IPS DF 6.9 (cell line): ENCODE data around the gene TRIM43B.
"Not testable (repeated sequence)": the region's sequence is repeated elsewhere in the genome, so short reads cannot be mapped to it uniquely, and the experiment has no call there.

Experiments used
- DNase-seq: peaks from one replicate; pipeline ENCODE4 v3.0.0-alpha.2; 2013; ENCODE audit warnings: low read depth, low spot score
- H3K27ac ChIP-seq: one replicate; pipeline ENCODE4 v1.5.1; 2013; ENCODE audit warnings: low read length, control low read depth
- H3K27me3 ChIP-seq: 2 replicates; pipeline ENCODE4 v1.6.1; 2013; ENCODE audit warnings: mild to moderate bottlenecking, low read length; ENCODE audit not compliant: control insufficient read depth, insufficient read depth
- H3K36me3 ChIP-seq: 2 replicates; pipeline ENCODE4 v1.6.1; 2013; ENCODE audit warnings: low read length; ENCODE audit not compliant: control insufficient read depth, insufficient read depth
- H3K4me1 ChIP-seq: 2 replicates; pipeline ENCODE4 v1.6.1; 2013; ENCODE audit warnings: low read length; ENCODE audit not compliant: control insufficient read depth, insufficient read depth
- H3K4me3 ChIP-seq: 2 replicates; pipeline ENCODE4 v1.5.1; 2013; ENCODE audit warnings: mild to moderate bottlenecking, low read length
- H3K9me3 ChIP-seq: 2 replicates; pipeline ENCODE4 v1.6.1; 2013; ENCODE audit warnings: low read length, inconsistent platforms; ENCODE audit not compliant: control insufficient read depth, insufficient read depth
- WGBS: extraction: QIAGEN DNeasy Blood & Tissue Kit; methylation state at CpG from one replicate; pipeline ENCODE4 v1.1.7; 2013; ENCODE audit warnings: mixed read lengths, missing lambda C conversion rate; ENCODE audit not compliant: insufficient read length, insufficient coverage; 5-methylcytosine and 5-hydroxymethylcytosine counted together

The TRIM43B gene

DNA sequence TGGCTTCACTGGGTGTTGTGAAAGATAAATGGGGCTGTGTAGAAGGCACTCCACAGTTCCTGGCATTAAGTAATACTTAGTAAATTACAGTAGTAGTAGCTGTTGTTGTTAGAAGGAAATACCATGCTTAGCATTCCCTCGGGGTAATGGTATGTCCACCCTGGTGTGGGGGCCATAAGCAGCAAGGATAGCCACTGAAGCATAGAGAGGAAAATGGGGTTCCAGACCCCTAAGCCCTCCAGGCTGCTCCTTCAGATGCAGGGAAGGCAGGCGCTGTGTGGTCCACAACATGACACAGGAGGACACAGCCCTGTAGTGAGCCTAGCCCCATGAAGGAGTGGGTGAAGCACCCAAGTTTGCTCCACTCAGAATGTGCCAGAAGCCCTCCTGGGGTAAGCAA is 50.6 kb downstream of the TRIM43B start:
- H3K9me3 ChIP-seq, H3K27me3 ChIP-seq, DNase-seq, H3K27ac ChIP-seq, H3K4me1 ChIP-seq, H3K4me3 ChIP-seq, H3K36me3 ChIP-seq: not testable (repeated sequence)
- WGBS, result no CpG with 5 or more reads among the region's 2 CpGs

DNA sequence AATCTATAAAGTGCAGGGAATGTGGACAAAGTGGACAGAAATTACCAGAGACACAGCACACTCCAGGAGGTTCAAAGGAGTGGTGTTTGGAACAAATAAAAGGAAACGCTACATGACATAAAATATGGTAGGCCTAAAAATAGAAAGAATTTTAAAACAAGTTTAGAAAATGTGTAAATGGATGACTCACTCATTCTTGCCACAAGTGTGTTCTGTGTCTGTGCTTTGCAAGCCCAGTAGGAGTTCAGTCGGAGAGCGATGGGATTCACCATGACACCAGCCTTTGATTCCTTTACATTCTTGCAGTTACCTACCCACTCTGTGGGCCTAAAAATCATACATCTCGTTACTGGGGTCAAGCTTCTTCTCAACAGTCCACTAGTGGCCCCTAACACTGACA is 51.2 kb downstream of the TRIM43B start:
- H3K4me3 ChIP-seq, H3K36me3 ChIP-seq, H3K9me3 ChIP-seq, DNase-seq, H3K27me3 ChIP-seq, H3K4me1 ChIP-seq, H3K27ac ChIP-seq: not testable (repeated sequence)
- WGBS, result no CpG with 5 or more reads among the region's 4 CpGs

DNA sequence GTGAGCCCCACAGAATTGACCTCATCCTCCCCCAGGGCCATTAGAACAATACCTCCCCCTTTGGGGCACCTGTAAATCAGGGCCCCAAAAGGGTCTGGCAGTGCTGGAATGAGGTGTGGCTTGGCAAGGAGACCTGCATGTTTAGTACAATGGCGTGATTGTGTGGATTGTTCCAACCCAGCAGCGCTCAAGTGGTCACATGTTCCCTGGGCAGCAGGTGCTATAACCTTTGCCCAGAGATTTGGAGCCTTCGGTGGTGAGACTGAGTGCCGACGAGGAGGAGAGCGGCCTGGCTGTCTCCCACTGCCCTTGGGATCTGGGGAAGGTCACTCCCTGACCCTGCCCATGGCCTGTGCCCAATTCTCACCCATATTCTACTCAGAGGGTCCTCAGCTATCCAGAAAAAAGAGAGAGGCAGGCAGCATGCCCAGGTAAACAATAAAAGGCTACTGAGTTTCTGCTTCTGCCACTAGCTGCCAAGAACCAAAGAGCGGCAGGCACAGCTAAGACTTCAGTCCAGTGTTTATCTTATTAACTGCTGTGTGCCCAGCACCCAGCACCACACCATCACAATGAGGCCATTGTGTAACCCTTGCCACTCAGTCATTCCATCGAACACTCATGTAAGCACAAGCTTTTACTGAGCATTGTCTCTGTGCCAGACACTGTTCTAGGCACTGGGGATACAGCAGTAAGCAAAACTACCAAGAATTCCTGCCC is 54.6 kb downstream of the TRIM43B start:
- no CpG with 5 or more reads among the region's 8 CpGs for WGBS
- H3K4me3 ChIP-seq, H3K27me3 ChIP-seq, H3K9me3 ChIP-seq, H3K4me1 ChIP-seq, H3K27ac ChIP-seq, DNase-seq, H3K36me3 ChIP-seq: not testable (repeated sequence)

DNA sequence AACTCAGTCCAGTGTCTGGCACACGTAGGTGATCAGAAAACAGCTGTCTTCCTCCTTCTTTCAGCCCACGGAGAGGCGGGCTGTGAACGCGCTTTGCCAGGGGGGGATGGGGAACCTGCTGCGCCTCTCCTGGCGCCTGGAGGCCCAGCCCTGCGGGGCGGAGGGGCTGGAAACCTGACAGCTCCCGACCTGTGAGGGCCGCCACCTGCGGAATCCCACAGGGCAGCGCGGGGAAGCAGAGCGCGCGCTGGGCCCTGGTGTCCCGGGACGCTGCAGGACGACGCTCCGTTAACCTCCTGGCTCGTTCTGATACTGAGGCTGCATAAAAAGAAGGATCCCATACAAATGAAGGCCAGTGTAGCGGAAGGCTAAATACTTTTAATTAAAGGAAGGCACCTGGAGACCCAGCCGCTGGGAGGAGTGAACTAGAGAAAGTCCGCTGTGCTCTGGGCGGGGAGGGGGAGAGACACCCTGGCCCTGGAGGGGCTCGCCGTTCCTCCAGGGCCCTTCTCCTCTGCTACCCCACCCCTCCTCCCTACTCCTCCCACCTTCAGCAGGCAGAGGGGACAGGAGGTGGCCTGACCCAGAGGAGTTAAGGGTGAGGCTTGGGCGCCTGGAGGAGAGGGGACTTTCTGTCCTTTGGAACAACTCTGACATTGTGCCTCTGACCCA is 57.2 kb downstream of the TRIM43B start:
- not testable (repeated sequence) for H3K27ac ChIP-seq, H3K27me3 ChIP-seq, DNase-seq, H3K9me3 ChIP-seq, H3K4me3 ChIP-seq, H3K36me3 ChIP-seq, H3K4me1 ChIP-seq
- no CpG with 5 or more reads among the region's 30 CpGs for WGBS
